ENCODE data around the gene JMJD1C.

The JMJD1C gene

GRCh38 chr10:63481815-63482421 is 16.1 kb upstream of the JMJD1C start:
- DNase-seq (ENCODE audit: low read depth, low spot score): no peak

GRCh38 chr10:63480237-63480636 is 14.5 kb upstream of the JMJD1C start:
- no peak for DNase-seq (ENCODE audit: low read depth, low spot score)

- DNase-seq (ENCODE audit: low read depth, low spot score): peak; percentile 73
Measured at GRCh38 chr10:63478564-63478963, 12.8 kb upstream of the JMJD1C start.

DNA sequence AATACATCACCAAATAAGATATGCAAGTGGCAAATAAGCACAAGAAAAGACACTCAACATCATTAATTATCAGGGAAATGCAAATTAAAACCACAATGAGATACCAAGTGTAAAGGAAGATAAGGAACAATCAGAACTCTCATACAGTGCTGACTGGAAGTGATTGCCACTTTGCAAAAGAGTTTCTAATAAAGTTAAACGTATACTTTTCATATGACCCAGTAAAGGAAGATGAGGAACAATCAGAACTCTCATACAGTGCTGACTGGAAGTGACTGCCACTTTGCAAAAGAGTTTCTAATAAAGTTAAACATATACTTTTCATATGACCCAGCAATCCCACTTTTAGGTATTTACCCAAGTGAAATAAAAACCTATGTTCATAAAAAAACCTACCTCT is 12.2 kb upstream of the JMJD1C start:
- DNase-seq (ENCODE audit: low read depth, low spot score): no peak

DNA sequence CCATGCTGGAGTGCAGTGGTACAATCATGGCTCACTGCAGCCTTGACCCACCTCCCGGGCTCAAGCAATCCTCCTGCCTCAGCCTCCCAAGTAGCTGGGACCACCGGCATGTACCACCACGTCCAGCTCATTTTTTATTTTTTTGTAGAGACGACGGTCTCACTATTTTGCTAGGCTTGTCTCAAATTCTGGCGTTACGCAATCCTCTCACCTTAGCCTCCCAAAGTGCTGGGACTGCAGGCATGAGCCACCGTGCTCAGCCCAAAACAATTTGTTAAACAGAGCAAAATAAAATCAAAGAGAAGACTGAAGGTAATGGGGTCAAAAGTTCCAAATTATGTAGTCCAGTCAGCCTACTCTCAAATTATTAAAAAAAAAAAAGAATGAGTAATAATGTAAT is 8.7 kb upstream of the JMJD1C start:
- no peak for DNase-seq (ENCODE audit: low read depth, low spot score)

DNA sequence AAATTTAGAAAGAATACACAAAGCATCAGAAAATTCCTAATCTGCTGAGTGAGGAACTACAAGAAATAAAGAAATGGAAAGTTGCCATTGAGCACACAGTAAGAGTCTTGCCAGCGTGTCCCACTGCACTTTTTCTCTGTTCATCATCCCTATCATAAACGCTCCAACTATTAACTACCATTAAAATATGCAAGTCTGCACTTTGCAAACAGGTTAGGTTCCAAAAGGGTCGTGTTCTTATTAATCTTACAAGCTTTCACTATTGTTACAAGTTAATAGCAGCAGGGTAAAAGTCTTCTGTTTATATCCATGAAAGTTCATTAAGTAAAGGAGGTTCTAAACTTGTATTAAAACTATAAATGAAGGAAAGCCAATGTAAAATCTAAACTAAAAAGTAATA is 5.2 kb upstream of the JMJD1C start:
- DNase-seq (ENCODE audit: low read depth, low spot score): no peak

DNA sequence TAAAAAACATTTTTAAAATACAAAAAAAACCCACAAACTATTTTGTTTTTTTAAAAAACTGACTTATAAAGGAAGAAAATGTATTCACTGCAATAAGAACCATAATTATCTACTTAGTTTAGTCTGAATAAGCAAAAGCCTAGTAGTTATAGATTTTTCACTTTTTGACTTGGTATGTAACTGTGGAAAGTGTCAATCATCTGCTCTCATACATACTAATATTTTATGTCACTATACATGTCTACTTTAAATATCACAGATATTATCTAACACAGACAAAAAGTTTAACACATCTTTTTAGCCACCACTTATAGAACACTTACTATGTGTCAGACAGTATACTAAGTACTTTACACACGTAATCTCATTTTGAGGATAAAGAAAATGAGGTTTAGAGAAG is 3.2 kb upstream of the JMJD1C start:
- DNase-seq (ENCODE audit: low read depth, low spot score): no peak

- no peak for DNase-seq (ENCODE audit: low read depth, low spot score)
Measured at GRCh38 chr10:63467841-63468240, 2.1 kb upstream of the JMJD1C start.

DNA sequence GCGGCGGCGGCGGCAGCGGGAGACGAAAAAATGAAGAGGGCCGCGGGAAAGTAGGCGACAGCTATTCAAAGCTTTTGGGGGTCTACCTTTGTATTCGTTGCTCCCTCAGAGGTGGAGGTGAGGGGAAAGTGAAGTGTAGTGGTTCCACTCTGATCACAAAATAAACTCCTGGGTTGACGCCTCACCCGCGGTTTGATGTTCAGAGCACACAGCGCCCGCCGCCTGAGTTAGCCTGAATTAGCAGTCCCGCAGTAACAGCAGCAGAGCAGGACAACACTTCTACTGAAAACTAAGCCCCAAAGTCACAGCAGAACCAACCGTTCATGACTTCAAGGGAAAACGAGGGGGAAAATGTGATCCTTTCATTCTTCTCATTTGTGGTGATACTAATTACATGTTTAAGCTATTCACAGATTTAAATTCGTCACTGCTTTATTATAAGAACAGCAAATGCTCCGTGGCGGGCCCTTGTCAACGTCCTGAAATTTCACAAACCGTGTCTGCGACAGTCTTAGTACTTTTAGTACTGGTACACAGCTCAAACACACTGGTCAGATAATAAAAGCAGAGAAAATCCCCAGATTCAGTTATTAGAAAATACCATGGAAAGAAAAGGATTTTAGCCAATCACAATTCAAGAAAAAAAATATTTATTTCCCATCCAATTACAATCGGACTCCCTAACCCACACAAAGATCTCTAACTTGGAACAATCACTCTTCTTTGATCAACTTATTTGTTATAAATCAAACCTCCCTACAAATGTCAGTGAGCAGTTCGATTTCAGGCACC is 563 bp upstream of the JMJD1C start:
- DNase-seq (ENCODE audit: low read depth, low spot score): no peak

- no peak for DNase-seq (ENCODE audit: low read depth, low spot score)
Measured at GRCh38 chr10:63464402-63465292, 1.1 kb downstream of the JMJD1C start.

GRCh38 chr10:63462442-63462841 is 3.3 kb downstream of the JMJD1C start:
- no peak for DNase-seq (ENCODE audit: low read depth, low spot score)

DNA sequence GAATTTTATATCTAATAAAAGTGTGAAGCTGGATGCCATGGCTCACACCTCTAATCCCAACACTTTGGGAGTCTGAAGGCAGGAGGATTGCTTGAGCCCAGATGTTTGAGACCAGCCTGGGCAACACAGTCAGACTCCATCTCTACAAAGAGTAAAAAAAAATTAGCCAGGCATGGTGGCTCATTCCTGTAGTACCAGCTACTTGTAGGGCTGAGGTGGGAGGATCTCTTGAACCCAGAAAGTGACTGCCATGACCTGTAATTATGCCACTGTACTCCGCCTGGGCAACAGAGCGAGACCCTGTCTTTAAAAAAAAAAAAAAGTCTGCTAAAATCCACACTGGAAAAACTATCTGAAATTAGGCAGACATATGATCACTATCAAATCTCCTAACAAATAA is 7.6 kb downstream of the JMJD1C start:
- no peak for DNase-seq (ENCODE audit: low read depth, low spot score)

GRCh38 chr10:63457594-63457993 is 8.2 kb downstream of the JMJD1C start:
- DNase-seq (ENCODE audit: low read depth, low spot score): no peak

- no peak for DNase-seq (ENCODE audit: low read depth, low spot score)
Measured at GRCh38 chr10:63456437-63457210, 9.2 kb downstream of the JMJD1C start.

GRCh38 chr10:63455507-63455906 is 10.3 kb downstream of the JMJD1C start:
- DNase-seq (ENCODE audit: low read depth, low spot score): no peak

DNA sequence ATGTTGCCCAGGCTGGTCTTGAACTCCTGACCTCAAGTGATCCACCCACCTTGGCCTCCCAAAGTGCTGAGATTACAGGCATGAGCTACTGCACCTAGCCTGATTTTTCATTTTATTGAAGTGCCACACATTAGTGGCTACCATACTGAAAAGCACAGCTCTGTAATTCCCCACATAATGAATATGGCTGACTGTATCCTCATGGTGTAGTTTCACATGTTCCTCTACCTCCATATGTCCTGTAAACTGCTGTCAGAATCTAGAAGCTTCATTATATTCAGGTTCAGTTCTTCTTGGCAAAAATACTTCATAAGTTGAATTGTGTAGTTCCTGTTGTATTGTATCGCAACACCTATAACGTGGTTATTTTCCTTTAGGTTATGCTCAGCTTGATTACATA is 11.1 kb downstream of the JMJD1C start:
- no peak for DNase-seq (ENCODE audit: low read depth, low spot score)

DNA sequence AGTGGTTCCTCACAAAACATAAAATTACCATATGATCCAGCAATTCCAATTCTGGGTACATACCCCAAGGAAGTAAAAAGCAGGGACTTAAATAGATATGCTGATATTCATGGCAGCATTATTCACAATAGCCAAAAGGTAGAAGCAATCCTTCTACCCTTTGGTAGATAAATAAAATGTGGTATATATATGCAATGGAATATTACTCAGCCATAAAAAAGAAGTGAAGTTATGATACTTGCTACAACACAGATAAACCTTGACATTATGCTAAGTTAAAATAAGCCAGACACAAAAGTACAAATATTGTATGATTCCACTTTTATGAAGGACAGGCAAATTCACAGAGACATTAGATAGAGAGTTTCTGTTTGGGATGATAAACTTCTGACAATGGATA is 13.3 kb downstream of the JMJD1C start:
- DNase-seq (ENCODE audit: low read depth, low spot score): no peak

- no peak for DNase-seq (ENCODE audit: low read depth, low spot score)
Measured at GRCh38 chr10:63446716-63447440, 18.9 kb downstream of the JMJD1C start.

DNA sequence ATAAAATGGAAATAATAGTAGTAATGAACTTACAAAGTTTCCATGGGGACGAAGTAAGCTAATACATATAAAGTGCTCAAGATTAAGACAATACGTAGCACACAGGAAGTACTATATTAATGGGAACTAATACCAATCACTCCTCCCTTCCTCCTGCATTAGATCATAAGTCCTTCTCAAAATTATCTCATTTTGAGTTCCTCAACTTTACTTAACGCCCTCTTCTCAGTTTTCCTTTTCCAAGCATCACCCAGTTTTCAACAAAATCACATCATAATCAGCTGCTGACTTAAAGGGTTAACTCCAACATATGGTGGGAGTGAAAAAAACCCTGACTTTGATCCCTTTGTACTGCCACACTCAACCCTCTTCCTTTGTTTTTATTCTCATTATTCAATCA is 24.4 kb downstream of the JMJD1C start:
- DNase-seq (ENCODE audit: low read depth, low spot score): no peak

GRCh38 chr10:63439607-63440006 is 26.2 kb downstream of the JMJD1C start:
- DNase-seq (ENCODE audit: low read depth, low spot score): no peak
